H1 (cell line): ENCODE results near the gene KCNJ5. TPM values are rescaled to one million over a fixed set of nuclear protein-coding genes. Genes with fewer than 3 reads are reported as not detected.

ENCODE experiments used
- CTCF ChIA-PET: fragments of 300-600 bp; sonication (Branson Sonifier 250); formaldehyde crosslinking; loops from one replicate; lab custom pipeline; 2021; ENCODE audit not compliant: partially characterized antibody; lab: Charles Lee
- POLR2A ChIA-PET: fragments of 300-600 bp; sonication (Branson Sonifier 250); formaldehyde crosslinking; loops from one replicate; lab custom pipeline; 2021; ENCODE audit warnings: inconsistent platforms; ENCODE audit not compliant: partially characterized antibody; lab: Charles Lee
- DNase-seq, 2 experiments: peaks; one replicate each; pipeline versions ENCODE4 v3.0.0 to v3.0.0-alpha.2; 2010 to 2022; ENCODE audit warnings: low spot score in 2 of 2, low read depth in 1 of 2, mixed read lengths in 1 of 2
- FAIRE-seq: peaks from 2 replicates; lab custom pipeline; 2011; peaks lifted over from hg19 to GRCh38; lab: Jason Lieb, UNC
- H2AFZ ChIP-seq: 2 replicates; pipeline ENCODE4 v1.8.1; 2012; ENCODE audit warnings: low read length, inconsistent platforms
- H2AK5ac ChIP-seq: 2 replicates; pipeline ENCODE4 v1.6.1; 2013; ENCODE audit warnings: low read depth, low read length
- H2BK120ac ChIP-seq: replicated peaks from 2 replicates; pipeline ENCODE3; 2013; ENCODE audit warnings: low read depth, low read length, inconsistent platforms
- H2BK12ac ChIP-seq: 2 replicates; pipeline ENCODE4 v1.6.1; 2013; ENCODE audit warnings: low read depth, low read length
- H2BK15ac ChIP-seq: 2 replicates; pipeline ENCODE4 v1.6.1; 2013; ENCODE audit warnings: low read length
- H2BK20ac ChIP-seq: 2 replicates; pipeline ENCODE4 v1.6.1; 2013; ENCODE audit warnings: low read length
- H2BK5ac ChIP-seq: 2 replicates; pipeline ENCODE4 v1.6.1; 2013; ENCODE audit warnings: low read depth, low read length
- H3K14ac ChIP-seq: 2 replicates; pipeline ENCODE4 v1.6.1; 2013; ENCODE audit warnings: inconsistent platforms; ENCODE audit not compliant: insufficient read length
- H3K18ac ChIP-seq: 2 replicates; pipeline ENCODE4 v1.6.1; 2013; ENCODE audit warnings: low read length; ENCODE audit errors: extremely low read depth
- H3K23ac ChIP-seq: 2 replicates; pipeline ENCODE4 v1.6.1; 2013; ENCODE audit warnings: inconsistent platforms; ENCODE audit not compliant: insufficient read length
- H3K23me2 ChIP-seq: 2 replicates; pipeline ENCODE4 v1.6.1; 2013; ENCODE audit warnings: low read depth, low read length
- H3K27ac ChIP-seq: 2 replicates; pipeline ENCODE4 v1.6.1; 2011; ENCODE audit warnings: low read depth, low read length, inconsistent platforms
- H3K27me3 ChIP-seq, 4 experiments: replicated peaks in 1 of 4; 1 replicate in 1 of 4; 2 replicates in 3 of 4; pipeline versions ENCODE4 v1.6.1 to v1.8.1; 2011 to 2013; ENCODE audit warnings: low read length in 3 of 4, mild to moderate bottlenecking in 3 of 4, inconsistent platforms in 2 of 4, mixed read lengths in 2 of 4, moderate library complexity in 1 of 4; ENCODE audit not compliant: control insufficient read depth in 3 of 4, insufficient read depth in 3 of 4; ENCODE audit errors: extremely low read depth in 1 of 4
- H3K36me3 ChIP-seq, 4 experiments: 2 replicates each; pipeline versions ENCODE4 v1.6.1 to v1.8.1; 2011 to 2013; ENCODE audit warnings: mild to moderate bottlenecking in 4 of 4, low read length in 3 of 4, moderate library complexity in 2 of 4, control low read depth in 1 of 4, inconsistent platforms in 1 of 4; ENCODE audit not compliant: insufficient read depth in 4 of 4, control insufficient read depth in 2 of 4
- H3K4ac ChIP-seq: replicated peaks from 2 replicates; pipeline ENCODE3; 2013; ENCODE audit warnings: low read length, low read depth, mixed read lengths, inconsistent platforms; ENCODE audit not compliant: insufficient read length
- H3K4me1 ChIP-seq, 4 experiments: replicated peaks in 1 of 4; 1 replicate in 1 of 4; 2 replicates in 3 of 4; pipeline versions ENCODE4 v1.6.1 to v1.8.1; 2011 to 2013; ENCODE audit warnings: low read length in 3 of 4, inconsistent platforms in 2 of 4, mixed read lengths in 1 of 4; ENCODE audit not compliant: insufficient read depth in 4 of 4, control insufficient read depth in 3 of 4
- H3K4me2 ChIP-seq, 2 experiments: 2 replicates each; pipeline versions ENCODE4 v1.6.1 to v1.8.1; 2011 to 2013; ENCODE audit warnings: low read depth in 2 of 2, low read length in 2 of 2, control low read depth in 1 of 2, inconsistent platforms in 1 of 2, mild to moderate bottlenecking in 1 of 2; ENCODE audit not compliant: insufficient read depth in 1 of 2
- H3K4me3 ChIP-seq, 4 experiments: fragments of 200-600, 300-600 bp in 1 of 4; sonication (generic), shearing (Covaris generic), sonication (Bioruptor Twin) in 1 of 4; 2 replicates each; pipeline versions ENCODE4 v1.5.1 to v1.8.1; 2011 to 2016; ENCODE audit warnings: low read length in 4 of 4, low read depth in 3 of 4, control low read depth in 2 of 4, inconsistent platforms in 2 of 4, mild to moderate bottlenecking in 2 of 4, mixed read lengths in 1 of 4, moderate library complexity in 1 of 4; ENCODE audit not compliant: insufficient read depth in 2 of 4; ENCODE audit errors: extremely low read depth in 1 of 4
- H3K56ac ChIP-seq: replicated peaks from 2 replicates; pipeline ENCODE3; 2013; ENCODE audit warnings: low read depth, mild to moderate bottlenecking, mixed read lengths, low read length, inconsistent platforms; ENCODE audit not compliant: insufficient read length
- H3K79me1 ChIP-seq: 2 replicates; pipeline ENCODE4 v1.6.1; 2013; ENCODE audit warnings: low read depth, low read length, control low read depth
- H3K79me2 ChIP-seq, 2 experiments: 2 replicates each; pipeline versions ENCODE4 v1.6.1 to v1.8.1; 2012 to 2013; ENCODE audit warnings: low read length in 2 of 2, mild to moderate bottlenecking in 2 of 2, inconsistent platforms in 1 of 2; ENCODE audit not compliant: insufficient read depth in 2 of 2, control insufficient read depth in 1 of 2
- H3K9ac ChIP-seq, 4 experiments: replicated peaks in 1 of 4; 1 replicate in 1 of 4; 2 replicates in 3 of 4; pipeline versions ENCODE4 v1.6.1 to v1.8.1; 2011 to 2013; ENCODE audit warnings: low read depth in 3 of 4, low read length in 3 of 4, control low read depth in 2 of 4, mild to moderate bottlenecking in 2 of 4, moderate library complexity in 2 of 4, inconsistent platforms in 1 of 4; ENCODE audit errors: extremely low read depth in 1 of 4
- H3K9me3 ChIP-seq, 2 experiments: 2 replicates each; pipeline versions ENCODE4 v1.6.1 to v1.8.1; 2012 to 2013; ENCODE audit warnings: mild to moderate bottlenecking in 2 of 2, moderate library complexity in 2 of 2, control low read depth in 1 of 2, inconsistent platforms in 1 of 2, low read depth in 1 of 2, low read length in 1 of 2, mixed read lengths in 1 of 2; ENCODE audit not compliant: insufficient read depth in 2 of 2
- H4K20me1 ChIP-seq, 2 experiments: replicated peaks in 1 of 2; 2 replicates each; pipeline versions ENCODE3 to v1.8.1; 2011 to 2013; ENCODE audit warnings: inconsistent platforms in 2 of 2, low read length in 2 of 2, mild to moderate bottlenecking in 1 of 2; ENCODE audit not compliant: insufficient read depth in 2 of 2, control insufficient read depth in 1 of 2
- H4K5ac ChIP-seq: 2 replicates; pipeline ENCODE4 v1.6.1; 2013; ENCODE audit warnings: low read length, low read depth, mixed read lengths, inconsistent platforms; ENCODE audit not compliant: insufficient read length
- H4K8ac ChIP-seq: 2 replicates; pipeline ENCODE4 v1.8.0; 2013; ENCODE audit warnings: mild to moderate bottlenecking, moderate library complexity, low read length, inconsistent platforms; ENCODE audit not compliant: insufficient read depth; ENCODE audit errors: extremely low read depth
- H4K91ac ChIP-seq: replicated peaks from 2 replicates; pipeline ENCODE3; 2013; ENCODE audit warnings: low read length, mixed read lengths, inconsistent platforms; ENCODE audit not compliant: insufficient read length
- RFX5 ChIP-seq: IDR thresholded peaks from 2 replicates; pipeline ENCODE4 v1.6.1; 2011; ENCODE audit warnings: low read depth, low read length, improper control_type of control experiment, borderline replicate concordance
- WGBS, 2 experiments: shearing (Covaris generic) in 1 of 2; methylation state at CpG; one replicate each; pipeline versions ENCODE4 v1.1.6 to v1.1.7; 2013 to 2015; ENCODE audit warnings: low lambda C conversion rate in 2 of 2, mixed read lengths in 2 of 2, inconsistent platforms in 1 of 2, low coverage in 1 of 2, missing lambda C conversion rate in 1 of 2; ENCODE audit not compliant: insufficient replicate concordance in 2 of 2, insufficient coverage in 1 of 2, insufficient read length in 1 of 2; ENCODE audit errors: extremely low coverage in 1 of 2, missing lambda C conversion rate in 1 of 2; 5-methylcytosine and 5-hydroxymethylcytosine counted together
- polyA plus RNA-seq, 7 experiments: library from polyadenylated mRNA; depleted of rRNA in 3 of 7; stranded (reverse) in 5 of 7; unstranded in 2 of 7; fragments of >200 nt in 5 of 7; fragments of 200-250 nt in 2 of 7; gene quantifications; 1 replicate in 5 of 7; 2 replicates in 1 of 7; 4 replicates in 1 of 7; pipeline versions ENCODE4 v1.2.1 to v1.2.3, GENCODE V29; 2011 to 2013; ENCODE audit warnings: missing spikeins in 2 of 7, mixed read lengths in 2 of 7
- total RNA-seq: library from RNA; stranded (reverse); fragmentation: NEBNext Ultra II Directional; extraction: Animal tissue kit (Norgen Biotek cat#: 25700); gene quantifications from 2 replicates; pipeline ENCODE4 v1.2.1, GENCODE V29; 2021
- TF ChIP-seq, protein P1 (sequence below), 3 experiments: IDR thresholded peaks; 1 replicate in 2 of 3; 2 replicates in 1 of 3; pipeline versions ENCODE4 v1.5.1 to v1.6.1; 2011; ENCODE audit warnings: low read length in 3 of 3, mild to moderate bottlenecking in 3 of 3, inconsistent platforms in 2 of 3, low read depth in 1 of 3, moderate library complexity in 1 of 3; ENCODE audit not compliant: insufficient read depth in 1 of 3; ENCODE audit errors: control extremely low read depth in 1 of 3

The KCNJ5 gene
- total and polyA plus RNA-seq, 2 of the 8 experiments (the other 6 are each of a cell fraction or from before 2014, with no cell fraction given) = 0.05 TPM; not detected in 1

GRCh38 chr11:128968916-128969315 is 77.8 kb downstream of the KCNJ5 start:
- Histone ChIP-seq H3K4ac (no peak overlapping the region), H3K23me2 (no peaks in the 10 kb centered on the region), H3K27ac (no peak overlapping the region), H3K27me3 (no peaks in the 10 kb centered on the region), H2AFZ (no peak overlapping the region)
- TF ChIP-seq RFX5 = no peak
- TF ChIP-seq, protein P1, sequence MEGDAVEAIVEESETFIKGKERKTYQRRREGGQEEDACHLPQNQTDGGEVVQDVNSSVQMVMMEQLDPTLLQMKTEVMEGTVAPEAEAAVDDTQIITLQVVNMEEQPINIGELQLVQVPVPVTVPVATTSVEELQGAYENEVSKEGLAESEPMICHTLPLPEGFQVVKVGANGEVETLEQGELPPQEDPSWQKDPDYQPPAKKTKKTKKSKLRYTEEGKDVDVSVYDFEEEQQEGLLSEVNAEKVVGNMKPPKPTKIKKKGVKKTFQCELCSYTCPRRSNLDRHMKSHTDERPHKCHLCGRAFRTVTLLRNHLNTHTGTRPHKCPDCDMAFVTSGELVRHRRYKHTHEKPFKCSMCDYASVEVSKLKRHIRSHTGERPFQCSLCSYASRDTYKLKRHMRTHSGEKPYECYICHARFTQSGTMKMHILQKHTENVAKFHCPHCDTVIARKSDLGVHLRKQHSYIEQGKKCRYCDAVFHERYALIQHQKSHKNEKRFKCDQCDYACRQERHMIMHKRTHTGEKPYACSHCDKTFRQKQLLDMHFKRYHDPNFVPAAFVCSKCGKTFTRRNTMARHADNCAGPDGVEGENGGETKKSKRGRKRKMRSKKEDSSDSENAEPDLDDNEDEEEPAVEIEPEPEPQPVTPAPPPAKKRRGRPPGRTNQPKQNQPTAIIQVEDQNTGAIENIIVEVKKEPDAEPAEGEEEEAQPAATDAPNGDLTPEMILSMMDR (IDR thresholded peaks at IDR 0.05; ENCODE audit: control extremely low read depth in 1 of 3, insufficient read depth in 1 of 3, low read depth in 1 of 3, low read length in 3 of 3) = peak in 2 of 3 experiments; percentile 19 to 20; a peak in 2 of 4 replicates
- TF ChIP-seq, all 59 proteins: peak for 1
- Histone ChIP-seq H4K5ac (no peak overlapping the region), H3K79me2 (no peaks in the 10 kb centered on the region), H2AK5ac (no peak overlapping the region), H2BK120ac (no peak overlapping the region), H4K20me1 (peaks cover 0 to 5% of the 10 kb centered on the region in 2 experiments), H3K14ac (no peak overlapping the region), H2BK5ac (no peak overlapping the region), H3K4me2 (no peak overlapping the region), H4K91ac (no peak overlapping the region), H3K4me3 (no peak overlapping the region), H3K9me3 (no peaks in the 10 kb centered on the region), H3K4me1 (no peaks in the 10 kb centered on the region), H3K9ac (no peak overlapping the region), H3K18ac (no peak overlapping the region), H2BK15ac (no peak overlapping the region), H3K79me1 (no peaks in the 10 kb centered on the region), H2BK12ac (no peak overlapping the region), H2BK20ac (no peak overlapping the region), H3K23ac (no peak overlapping the region), H4K8ac (no peak overlapping the region), H3K56ac (no peak overlapping the region), H3K36me3 (peaks cover 5 to 44% (median 17%) of the 10 kb centered on the region in 4 experiments; a peak in 6 of 8 replicates)
- FAIRE-seq = no peak
- whole genome bisulfite sequencing, 2 experiments = 92% methylated on average over 8 of the region's 9 CpGs; no CpG with 5 or more reads in 1 of the 2 experiments
- ChIA-PET POLR2A (no interaction called here), CTCF (interaction anchor here (1.0 to 2.1 kb wide), 2 partner anchors 81 to 365 kb away, joined by 5 read pairs; no protein-coding TSS in a partner anchor)
- no peak for DNase-seq
